H9 (cell line): Measurements from ENCODE around the gene PPARG. TPM values are rescaled to one million over a fixed set of nuclear protein-coding genes. Genes with fewer than 3 reads are reported as not detected.

Experiments used
- DNase-seq: peaks from one replicate; pipeline ENCODE4 v3.0.0-alpha.2; 2017
- H2AFZ ChIP-seq: one replicate; pipeline ENCODE4 v1.6.1; 2013; ENCODE audit warnings: mild to moderate bottlenecking, low read length, control low read depth, moderate library complexity
- H2AK5ac ChIP-seq: 2 replicates; pipeline ENCODE4 v1.6.1; 2013; ENCODE audit warnings: low read length, control low read depth, mixed read lengths; ENCODE audit not compliant: insufficient read length
- H2BK120ac ChIP-seq: one replicate; pipeline ENCODE4 v1.6.1; 2013; ENCODE audit warnings: low read depth, mild to moderate bottlenecking, low read length, control low read depth, inconsistent platforms; ENCODE audit not compliant: poor library complexity, severe bottlenecking
- H2BK12ac ChIP-seq: 2 replicates; pipeline ENCODE4 v1.6.1; 2013; ENCODE audit warnings: low read length, control low read depth, mixed read lengths, low read depth; ENCODE audit not compliant: insufficient read length
- H2BK15ac ChIP-seq: 2 replicates; pipeline ENCODE4 v1.6.1; 2013; ENCODE audit warnings: low read depth, low read length, control low read depth
- H2BK20ac ChIP-seq: one replicate; pipeline ENCODE4 v1.6.1; 2013; ENCODE audit warnings: low read depth, mild to moderate bottlenecking, low read length, control low read depth, inconsistent platforms; ENCODE audit not compliant: poor library complexity, severe bottlenecking
- H2BK5ac ChIP-seq: 2 replicates; pipeline ENCODE4 v1.6.1; 2013; ENCODE audit warnings: low read length, control low read depth, mixed read lengths; ENCODE audit not compliant: insufficient read length
- H3K14ac ChIP-seq: 2 replicates; pipeline ENCODE4 v1.6.1; 2013; ENCODE audit warnings: low read length, control low read depth; ENCODE audit not compliant: insufficient read depth
- H3K18ac ChIP-seq: 2 replicates; pipeline ENCODE4 v1.6.1; 2013; ENCODE audit warnings: low read depth, mild to moderate bottlenecking, mixed read lengths, low read length, control low read depth; ENCODE audit not compliant: insufficient read length
- H3K23ac ChIP-seq: 2 replicates; pipeline ENCODE4 v1.6.1; 2013; ENCODE audit warnings: low read length, control low read depth, mixed read lengths, low read depth; ENCODE audit not compliant: insufficient read length
- H3K23me2 ChIP-seq: 2 replicates; pipeline ENCODE4 v1.6.1; 2013; ENCODE audit warnings: low read depth, mild to moderate bottlenecking, mixed read lengths, low read length, control low read depth; ENCODE audit not compliant: insufficient read length, poor library complexity, severe bottlenecking
- H3K27ac ChIP-seq: 2 replicates; pipeline ENCODE4 v1.5.1; 2013; ENCODE audit warnings: low read length, control low read depth, mixed read lengths, low read depth; ENCODE audit not compliant: insufficient read length
- H3K27me3 ChIP-seq: 2 replicates; pipeline ENCODE4 v1.6.1; 2013; ENCODE audit warnings: low read length, control low read depth, inconsistent platforms; ENCODE audit not compliant: insufficient read depth
- H3K4ac ChIP-seq: 2 replicates; pipeline ENCODE4 v1.6.1; 2013; ENCODE audit warnings: low read depth, mild to moderate bottlenecking, control low read depth, inconsistent platforms, low read length, moderate library complexity
- H3K4me1 ChIP-seq: 2 replicates; pipeline ENCODE4 v1.6.1; 2013; ENCODE audit warnings: low read length, control low read depth, inconsistent platforms; ENCODE audit not compliant: insufficient read depth
- H3K4me2 ChIP-seq: 2 replicates; pipeline ENCODE4 v1.6.1; 2013; ENCODE audit warnings: low read length, control low read depth, mixed read lengths; ENCODE audit not compliant: insufficient read length, insufficient read depth
- H3K56ac ChIP-seq: 2 replicates; pipeline ENCODE4 v1.6.1; 2013; ENCODE audit warnings: low read depth, mild to moderate bottlenecking, mixed read lengths, low read length, control low read depth; ENCODE audit not compliant: insufficient read length
- H3K79me1 ChIP-seq: 2 replicates; pipeline ENCODE4 v1.6.1; 2013; ENCODE audit warnings: low read depth, mild to moderate bottlenecking, moderate library complexity, low read length, control low read depth, inconsistent platforms; ENCODE audit not compliant: insufficient read depth, poor library complexity, severe bottlenecking
- H3K79me2 ChIP-seq: 2 replicates; pipeline ENCODE4 v1.6.1; 2013; ENCODE audit warnings: low read length, control low read depth, inconsistent platforms; ENCODE audit not compliant: insufficient read depth
- H3K9ac ChIP-seq: 2 replicates; pipeline ENCODE4 v1.6.1; 2013; ENCODE audit warnings: low read length, control low read depth, mixed read lengths; ENCODE audit not compliant: insufficient read length; ENCODE audit errors: extremely low read depth
- H3K9me3 ChIP-seq: one replicate; pipeline ENCODE4 v1.6.1; 2013; ENCODE audit warnings: low read depth, low read length, inconsistent platforms; ENCODE audit not compliant: control insufficient read depth
- H3T11ph ChIP-seq: one replicate; pipeline ENCODE4 v1.6.1; 2013; ENCODE audit warnings: mild to moderate bottlenecking, low read length, control low read depth, inconsistent platforms
- H4K20me1 ChIP-seq: one replicate; pipeline ENCODE4 v1.6.1; 2013; ENCODE audit not compliant: control insufficient read depth, insufficient read length, insufficient read depth
- H4K5ac ChIP-seq: 2 replicates; pipeline ENCODE4 v1.6.1; 2013; ENCODE audit warnings: low read depth, mild to moderate bottlenecking, mixed read lengths, low read length, control low read depth; ENCODE audit not compliant: insufficient read length
- H4K8ac ChIP-seq: replicated peaks from 2 replicates; pipeline ENCODE4 v1.6.1; 2013; ENCODE audit warnings: low read length, control low read depth, mixed read lengths, low read depth; ENCODE audit not compliant: insufficient read length
- H4K91ac ChIP-seq: 2 replicates; pipeline ENCODE4 v1.6.1; 2013; ENCODE audit warnings: low read depth, mild to moderate bottlenecking, moderate library complexity, mixed read lengths, low read length, control low read depth; ENCODE audit not compliant: insufficient read length
- H3K27ac Mint-ChIP-seq, 3 experiments: 2 replicates in 2 of 3; 3 replicates in 1 of 3; pipeline ENCODE4 v1.8.0; 2020 to 2021; ENCODE audit warnings: mixed read lengths in 3 of 3, mild to moderate bottlenecking in 1 of 3, moderate library complexity in 1 of 3
- H3K27me3 Mint-ChIP-seq: 2 replicates; pipeline ENCODE4 v1.8.0; 2021; ENCODE audit warnings: low read depth, mild to moderate bottlenecking, moderate library complexity, mixed read lengths
- H3K36me3 Mint-ChIP-seq, 3 experiments: 2 replicates in 2 of 3; 3 replicates in 1 of 3; pipeline ENCODE4 v1.8.0; 2020 to 2021; ENCODE audit warnings: low read depth in 3 of 3, mixed read lengths in 3 of 3; ENCODE audit not compliant: insufficient read depth in 1 of 3
- H3K4me1 Mint-ChIP-seq, 2 experiments: 2 replicates each; pipeline ENCODE4 v1.8.0; 2020; ENCODE audit warnings: mixed read lengths in 2 of 2
- H3K4me3 Mint-ChIP-seq, 2 experiments: 2 replicates in 1 of 2; 3 replicates in 1 of 2; pipeline ENCODE4 v1.8.0; 2020 to 2021; ENCODE audit warnings: mild to moderate bottlenecking in 2 of 2, mixed read lengths in 2 of 2, moderate library complexity in 1 of 2
- H3K9me3 Mint-ChIP-seq, 2 experiments: 2 replicates in 1 of 2; 3 replicates in 1 of 2; pipeline ENCODE4 v1.8.0; 2020; ENCODE audit warnings: mild to moderate bottlenecking in 2 of 2, mixed read lengths in 2 of 2, moderate library complexity in 1 of 2
- CTCF ChIP-seq: fragments of 200-600 bp; sonication (generic); conservative IDR thresholded peaks from 3 replicates; pipeline ENCODE4 v1.8.0; 2021; ENCODE audit warnings: antibody characterized with exemption, mild to moderate bottlenecking
- WGBS: extraction: QIAGEN DNeasy Blood & Tissue Kit; methylation state at CpG from one replicate; pipeline ENCODE4 v1.1.7; 2013; ENCODE audit warnings: missing lambda C conversion rate, low lambda C conversion rate, mixed read lengths; ENCODE audit not compliant: insufficient read length; ENCODE audit errors: extremely low coverage; 5-methylcytosine and 5-hydroxymethylcytosine counted together
- total RNA-seq: library from RNA; stranded (reverse); gene quantifications from 2 replicates; pipeline ENCODE4 v1.2.1, GENCODE V29; 2021

The PPARG gene
- total RNA-seq, 1 experiment from 2014 or later = 0.42 TPM

- no peaks in the 10 kb centered on the region for H3K23me2 ChIP-seq
- no peak overlapping the region for H3K9ac ChIP-seq
- H2BK20ac ChIP-seq = no peak overlapping the region
- Mint-ChIP-seq H3K27ac (no peak overlapping the region), H3K9me3 (no peaks in the 10 kb centered on the region), H3K27me3 (peaks cover 5% of the 10 kb centered on the region), H3K4me1 (peaks cover 33 to 36% of the 10 kb centered on the region in 2 experiments), H3K4me3 (no peak overlapping the region), H3K36me3 (0 out of 7 replicates have a peak, but pooled peaks cover 0 to 1% (median 0%) of the 10 kb centered on the region in 3 experiments)
- no peak overlapping the region for H3K4ac ChIP-seq
- H2BK12ac ChIP-seq = no peak overlapping the region
- no peak overlapping the region for H3K18ac ChIP-seq
- no peak overlapping the region for H3K14ac ChIP-seq
- H4K91ac ChIP-seq = no peak overlapping the region
- H3K27ac ChIP-seq = no peak overlapping the region
- no peak overlapping the region for H4K5ac ChIP-seq
- no peaks in the 10 kb centered on the region for H3K27me3 ChIP-seq
- no peak overlapping the region for H3T11ph ChIP-seq
- peaks cover 5% of the 10 kb centered on the region for H3K4me1 ChIP-seq
- H3K79me2 ChIP-seq = no peaks in the 10 kb centered on the region
- no peak for TF ChIP-seq CTCF
- H3K79me1 ChIP-seq = no peaks in the 10 kb centered on the region
- no peak for DNase-seq
- no peak overlapping the region for H2BK5ac ChIP-seq
- H3K9me3 ChIP-seq = no peaks in the 10 kb centered on the region
- no CpG with 5 or more reads among the region's 5 CpGs for WGBS
- H3K4me2 ChIP-seq = no peak overlapping the region
- no peaks in the 10 kb centered on the region for H4K20me1 ChIP-seq
- no peak overlapping the region for H3K23ac ChIP-seq
- no peak overlapping the region for H3K56ac ChIP-seq
- no peak overlapping the region for H2AFZ ChIP-seq
- no peak overlapping the region for H2BK120ac ChIP-seq
- no peak overlapping the region for H2AK5ac ChIP-seq
- H4K8ac ChIP-seq = no peak overlapping the region
- H2BK15ac ChIP-seq = no peak overlapping the region
Measured at GRCh38 chr3:12428126-12428525, 139.3 kb downstream of the PPARG start.
